ENCODE results near the gene SUB1.
"Not testable (repeated sequence)": the region's sequence is repeated elsewhere in the genome, so short reads cannot be mapped to it uniquely, and the experiment has no call there.

The SUB1 gene

DNA sequence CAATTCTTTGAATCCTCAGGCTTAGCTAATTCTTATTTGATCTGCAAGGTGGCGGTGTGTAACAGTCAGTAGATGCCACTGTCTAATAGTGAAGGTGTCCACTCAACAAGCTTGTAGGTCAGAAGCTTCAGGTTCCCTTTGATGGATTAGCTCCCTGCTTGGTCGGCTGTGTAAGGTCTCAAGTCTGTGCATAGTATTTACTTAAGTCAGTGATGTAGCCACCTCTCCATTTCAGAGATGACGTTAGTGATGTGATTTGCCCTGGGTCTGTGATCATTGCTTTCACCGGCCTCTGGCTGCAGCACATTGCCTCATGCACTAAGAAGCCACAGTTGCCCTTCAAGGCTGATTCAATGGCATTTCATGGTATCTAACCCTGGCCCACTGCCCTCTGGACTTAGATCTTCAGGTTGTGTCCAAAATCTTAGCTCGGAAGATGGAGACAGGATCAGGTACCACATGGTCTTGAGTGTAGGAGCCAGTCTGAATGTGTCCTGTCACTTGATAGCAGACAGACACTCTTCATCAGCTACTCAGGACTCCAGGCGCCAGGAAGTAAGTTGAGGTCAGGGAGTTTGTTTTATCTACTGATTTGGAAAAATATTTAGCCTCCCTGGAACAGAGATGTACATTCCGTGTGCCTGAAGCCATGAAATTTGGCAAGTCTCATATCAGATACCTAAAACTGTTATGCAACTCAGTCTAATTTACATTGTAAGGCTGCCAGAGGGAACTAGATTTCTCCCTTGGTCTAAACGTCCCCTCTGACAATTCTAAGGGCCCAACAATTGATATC, 42.9 kb downstream of the SUB1 start:
- no peak overlapping the region for H3K4me2 ChIP-seq (ENCODE audit: low read length)
- H3K4me3 ChIP-seq (ENCODE audit: low read length) = no peak overlapping the region
- H3K36me3 ChIP-seq (ENCODE audit: insufficient read depth, low read length) = no peaks in the 10 kb centered on the region
- H3K9me3 ChIP-seq (replicated peaks; ENCODE audit: low read length) = no peaks in the 10 kb centered on the region
- H3K4me1 ChIP-seq (ENCODE audit: control insufficient read depth, insufficient read depth, low read length) = peaks cover 5% of the 10 kb centered on the region
- H3K9ac ChIP-seq (ENCODE audit: low read depth, low read length) = no peak overlapping the region
- no peaks in the 10 kb centered on the region for H3K27me3 ChIP-seq (ENCODE audit: control insufficient read depth, insufficient read depth, low read length)

DNA sequence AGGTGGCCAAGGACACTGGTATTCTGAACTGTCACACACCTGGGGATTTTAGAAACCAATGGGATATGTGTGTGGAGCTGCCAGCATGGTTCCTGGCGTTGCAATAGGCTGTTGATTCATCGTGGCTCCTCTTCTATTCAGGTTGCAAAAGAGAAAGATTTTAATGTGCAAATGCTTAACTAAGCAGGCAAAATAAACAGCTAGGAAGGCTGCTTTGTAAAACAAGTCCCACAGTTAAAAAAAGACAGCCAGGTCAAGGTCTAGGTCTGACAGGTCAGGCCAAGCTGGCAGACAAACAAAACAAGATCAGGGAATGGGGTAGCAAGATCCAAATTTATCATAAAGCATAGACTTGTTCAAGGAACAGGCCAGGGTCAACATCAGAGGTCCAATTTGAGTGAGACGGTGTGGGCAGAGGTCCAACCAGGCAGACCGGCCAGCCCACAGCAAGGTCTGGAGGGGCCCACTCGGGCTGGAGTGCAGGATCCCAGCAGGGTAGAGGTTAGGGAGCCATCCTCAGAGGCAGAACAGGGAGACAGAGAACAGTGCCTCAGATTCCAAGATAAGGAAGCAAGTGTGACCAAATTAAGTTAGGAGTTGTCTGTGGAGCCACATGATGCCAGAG, 45.6 kb downstream of the SUB1 start:
- peaks cover 5% of the 10 kb centered on the region for H3K4me1 ChIP-seq (ENCODE audit: control insufficient read depth, insufficient read depth, low read length)
- no peak overlapping the region for H3K4me3 ChIP-seq (ENCODE audit: low read length)
- no peaks in the 10 kb centered on the region for H3K27me3 ChIP-seq (ENCODE audit: control insufficient read depth, insufficient read depth, low read length)
- H3K36me3 ChIP-seq (ENCODE audit: insufficient read depth, low read length) = no peaks in the 10 kb centered on the region
- H3K9ac ChIP-seq (ENCODE audit: low read depth, low read length) = no peak overlapping the region
- no peaks in the 10 kb centered on the region for H3K9me3 ChIP-seq (replicated peaks; ENCODE audit: low read length)
- H3K4me2 ChIP-seq (ENCODE audit: low read length) = no peak overlapping the region

DNA sequence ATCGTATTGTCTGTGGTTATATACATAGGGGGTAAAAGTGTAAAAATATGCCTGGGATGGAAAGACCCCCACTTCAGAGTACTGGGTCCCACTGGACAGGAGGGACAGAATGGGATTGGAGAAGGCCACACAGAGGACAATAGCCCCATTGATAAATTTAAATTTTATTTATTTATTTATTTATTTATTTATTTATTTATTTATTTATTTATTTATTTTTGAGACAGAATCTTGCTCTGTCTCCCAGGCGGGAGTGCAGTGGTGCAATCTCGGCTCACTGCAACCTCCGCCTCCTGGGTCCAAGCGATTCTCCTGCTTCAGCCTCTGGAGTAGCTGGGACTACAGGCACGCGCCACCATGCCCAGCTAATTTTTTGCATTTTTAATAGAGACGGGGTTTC, 47.7 kb downstream of the SUB1 start:
- not testable (repeated sequence) for H3K9ac ChIP-seq (ENCODE audit: low read depth, low read length); H3K4me2 ChIP-seq (ENCODE audit: low read length); H3K4me1 ChIP-seq (ENCODE audit: control insufficient read depth, insufficient read depth, low read length); H3K27me3 ChIP-seq (ENCODE audit: control insufficient read depth, insufficient read depth, low read length); H3K9me3 ChIP-seq (replicated peaks; ENCODE audit: low read length); H3K4me3 ChIP-seq (ENCODE audit: low read length); H3K36me3 ChIP-seq (ENCODE audit: insufficient read depth, low read length)

GRCh38 chr5:32638309-32638708, 53.0 kb downstream of the SUB1 start:
- no peak overlapping the region for H3K4me2 ChIP-seq (ENCODE audit: low read length)
- H3K9me3 ChIP-seq (replicated peaks; ENCODE audit: low read length) = no peaks in the 10 kb centered on the region
- H3K4me3 ChIP-seq (ENCODE audit: low read length) = no peak overlapping the region
- no peak overlapping the region for H3K9ac ChIP-seq (ENCODE audit: low read depth, low read length)
- no peaks in the 10 kb centered on the region for H3K36me3 ChIP-seq (ENCODE audit: insufficient read depth, low read length)
- H3K27me3 ChIP-seq (ENCODE audit: control insufficient read depth, insufficient read depth, low read length) = no peaks in the 10 kb centered on the region
- peaks cover 13% of the 10 kb centered on the region for H3K4me1 ChIP-seq (ENCODE audit: control insufficient read depth, insufficient read depth, low read length)

GRCh38 chr5:32639943-32640342, 54.6 kb downstream of the SUB1 start:
- Histone ChIP-seq H3K4me3 (ENCODE audit: low read length) (no peak overlapping the region), H3K9me3 (replicated peaks; ENCODE audit: low read length) (no peaks in the 10 kb centered on the region), H3K27me3 (ENCODE audit: control insufficient read depth, insufficient read depth, low read length) (no peaks in the 10 kb centered on the region), H3K4me1 (ENCODE audit: control insufficient read depth, insufficient read depth, low read length) (peaks cover 13% of the 10 kb centered on the region), H3K4me2 (ENCODE audit: low read length) (no peak overlapping the region), H3K9ac (ENCODE audit: low read depth, low read length) (no peak overlapping the region), H3K36me3 (ENCODE audit: insufficient read depth, low read length) (no peaks in the 10 kb centered on the region)

- H3K36me3 ChIP-seq (ENCODE audit: insufficient read depth, low read length) = no peaks in the 10 kb centered on the region
- H3K9ac ChIP-seq (ENCODE audit: low read depth, low read length) = no peak overlapping the region
- peaks cover 13% of the 10 kb centered on the region for H3K4me1 ChIP-seq (ENCODE audit: control insufficient read depth, insufficient read depth, low read length)
- peak overlapping the region; percentile 39 for H3K4me3 ChIP-seq (ENCODE audit: low read length)
- H3K4me2 ChIP-seq (ENCODE audit: low read length) = peak overlapping the region; percentile 63
- no peaks in the 10 kb centered on the region for H3K9me3 ChIP-seq (replicated peaks; ENCODE audit: low read length)
- no peaks in the 10 kb centered on the region for H3K27me3 ChIP-seq (ENCODE audit: control insufficient read depth, insufficient read depth, low read length)
Observed at GRCh38 chr5:32642276-32643002, 57.1 kb downstream of the SUB1 start.

DNA sequence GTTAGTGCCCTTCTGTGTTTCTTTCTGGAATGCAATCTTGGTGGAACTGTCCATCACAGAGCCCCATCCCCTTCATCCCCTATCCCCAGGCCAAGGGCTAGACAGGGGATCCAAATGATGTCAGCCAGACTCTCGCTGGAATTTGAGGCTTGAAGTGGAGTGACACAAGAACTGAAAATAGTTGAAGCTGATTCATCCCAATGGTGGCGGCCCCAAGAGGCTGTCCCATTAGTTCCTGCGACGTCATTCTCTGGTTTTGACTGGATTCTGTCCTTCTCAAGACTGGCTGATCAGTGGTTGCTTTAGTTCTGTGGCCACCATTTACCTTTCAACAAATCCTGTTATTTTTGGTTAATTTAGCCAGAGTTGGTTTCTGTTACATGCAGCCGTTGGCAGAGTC, 59.9 kb downstream of the SUB1 start:
- Histone ChIP-seq H3K4me1 (ENCODE audit: control insufficient read depth, insufficient read depth, low read length) (peaks cover 13% of the 10 kb centered on the region), H3K4me3 (ENCODE audit: low read length) (no peak overlapping the region), H3K9ac (ENCODE audit: low read depth, low read length) (no peak overlapping the region), H3K9me3 (replicated peaks; ENCODE audit: low read length) (no peaks in the 10 kb centered on the region), H3K36me3 (ENCODE audit: insufficient read depth, low read length) (no peaks in the 10 kb centered on the region), H3K4me2 (ENCODE audit: low read length) (no peak overlapping the region), H3K27me3 (ENCODE audit: control insufficient read depth, insufficient read depth, low read length) (no peaks in the 10 kb centered on the region)

DNA sequence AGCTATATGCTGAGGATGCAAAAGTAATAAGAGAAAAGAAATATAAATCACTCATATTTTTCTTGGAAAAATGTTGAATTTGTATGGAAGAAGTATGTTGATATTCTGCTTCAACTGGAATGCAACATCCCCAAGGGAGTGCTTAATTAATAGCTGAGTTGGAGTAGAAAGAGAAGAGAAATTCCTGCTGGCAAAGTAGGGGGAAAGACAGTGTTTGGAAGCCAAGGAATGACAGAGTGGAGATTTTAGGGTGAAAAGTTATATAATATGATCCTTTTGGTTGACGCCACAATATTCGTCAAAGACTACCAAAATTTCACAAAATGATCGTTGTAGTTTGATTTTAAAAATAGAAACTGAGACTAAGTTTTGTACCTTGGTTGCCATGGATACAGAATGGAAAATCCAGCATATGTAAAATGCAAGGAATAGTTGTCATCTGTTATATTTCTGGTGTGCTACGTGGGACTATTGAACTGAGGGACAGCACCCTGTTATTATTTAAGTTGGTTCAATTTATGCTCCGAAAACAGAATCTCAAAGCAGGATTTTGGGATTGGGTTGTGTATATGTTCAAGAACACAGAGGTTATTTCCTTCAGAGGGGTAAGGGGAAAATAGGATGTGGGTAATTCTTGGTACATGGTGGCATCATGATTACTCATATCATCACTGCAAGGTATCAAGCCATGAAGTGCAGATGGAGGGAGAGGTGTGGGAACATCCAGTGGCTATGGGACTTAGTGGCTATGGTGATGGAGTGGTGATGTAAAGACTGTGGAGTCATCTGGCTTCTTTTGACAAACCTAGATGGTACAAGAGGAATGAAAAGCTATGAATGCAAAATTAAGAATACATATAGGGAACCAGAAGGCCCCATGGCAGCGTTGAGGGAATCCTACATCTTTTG, 61.0 kb downstream of the SUB1 start:
- no peaks in the 10 kb centered on the region for H3K27me3 ChIP-seq (ENCODE audit: control insufficient read depth, insufficient read depth, low read length)
- H3K4me3 ChIP-seq (ENCODE audit: low read length) = no peak overlapping the region
- H3K4me1 ChIP-seq (ENCODE audit: control insufficient read depth, insufficient read depth, low read length) = peaks cover 13% of the 10 kb centered on the region
- no peak overlapping the region for H3K4me2 ChIP-seq (ENCODE audit: low read length)
- no peaks in the 10 kb centered on the region for H3K9me3 ChIP-seq (replicated peaks; ENCODE audit: low read length)
- no peak overlapping the region for H3K9ac ChIP-seq (ENCODE audit: low read depth, low read length)
- no peaks in the 10 kb centered on the region for H3K36me3 ChIP-seq (ENCODE audit: insufficient read depth, low read length)

DNA sequence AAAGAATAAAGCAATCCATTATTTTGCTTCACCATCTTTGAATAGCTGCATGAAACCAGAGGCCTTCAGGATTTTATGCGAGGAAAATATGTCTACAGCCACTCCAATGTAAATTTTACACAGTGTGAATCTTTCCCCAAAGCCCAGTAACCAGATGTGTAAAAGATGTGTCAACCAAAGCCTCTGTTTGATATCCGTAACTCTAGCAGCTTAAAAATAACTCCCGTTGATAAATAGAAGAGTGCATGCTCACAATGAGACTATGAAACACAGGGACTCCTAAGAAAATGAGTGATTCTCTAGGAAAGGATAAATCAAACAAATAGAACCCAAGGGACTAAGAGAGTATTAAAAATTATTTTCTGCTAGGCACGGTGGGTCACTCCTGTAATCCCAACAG, 65.7 kb downstream of the SUB1 start:
- no peak overlapping the region for H3K9ac ChIP-seq (ENCODE audit: low read depth, low read length)
- peaks cover 6% of the 10 kb centered on the region for H3K27me3 ChIP-seq (ENCODE audit: control insufficient read depth, insufficient read depth, low read length)
- H3K4me1 ChIP-seq (ENCODE audit: control insufficient read depth, insufficient read depth, low read length) = no peaks in the 10 kb centered on the region
- H3K9me3 ChIP-seq (replicated peaks; ENCODE audit: low read length) = no peaks in the 10 kb centered on the region
- no peak overlapping the region for H3K4me2 ChIP-seq (ENCODE audit: low read length)
- no peaks in the 10 kb centered on the region for H3K36me3 ChIP-seq (ENCODE audit: insufficient read depth, low read length)
- no peak overlapping the region for H3K4me3 ChIP-seq (ENCODE audit: low read length)

- Histone ChIP-seq H3K27me3 (ENCODE audit: control insufficient read depth, insufficient read depth, low read length) (peaks cover 6% of the 10 kb centered on the region), H3K36me3 (ENCODE audit: insufficient read depth, low read length) (no peaks in the 10 kb centered on the region), H3K4me1 (ENCODE audit: control insufficient read depth, insufficient read depth, low read length) (no peaks in the 10 kb centered on the region), H3K4me2 (ENCODE audit: low read length) (no peak overlapping the region), H3K4me3 (ENCODE audit: low read length) (no peak overlapping the region), H3K9ac (ENCODE audit: low read depth, low read length) (no peak overlapping the region), H3K9me3 (replicated peaks; ENCODE audit: low read length) (no peaks in the 10 kb centered on the region)
Observed at GRCh38 chr5:32651638-32652037, 66.3 kb downstream of the SUB1 start.

All from skeletal muscle satellite cell (primary cell).